ENCODE measurements around the gene NACC2. TPM values are rescaled to one million over a fixed set of nuclear protein-coding genes. Genes with fewer than 3 reads are reported as not detected.

NACC2 gene
- total and polyA plus RNA-seq, 9 of the 15 experiments (the other 6 are each of a cell fraction or from before 2014, with no cell fraction given), result 0.70 to 25.1 (median 5.6) TPM

DNA sequence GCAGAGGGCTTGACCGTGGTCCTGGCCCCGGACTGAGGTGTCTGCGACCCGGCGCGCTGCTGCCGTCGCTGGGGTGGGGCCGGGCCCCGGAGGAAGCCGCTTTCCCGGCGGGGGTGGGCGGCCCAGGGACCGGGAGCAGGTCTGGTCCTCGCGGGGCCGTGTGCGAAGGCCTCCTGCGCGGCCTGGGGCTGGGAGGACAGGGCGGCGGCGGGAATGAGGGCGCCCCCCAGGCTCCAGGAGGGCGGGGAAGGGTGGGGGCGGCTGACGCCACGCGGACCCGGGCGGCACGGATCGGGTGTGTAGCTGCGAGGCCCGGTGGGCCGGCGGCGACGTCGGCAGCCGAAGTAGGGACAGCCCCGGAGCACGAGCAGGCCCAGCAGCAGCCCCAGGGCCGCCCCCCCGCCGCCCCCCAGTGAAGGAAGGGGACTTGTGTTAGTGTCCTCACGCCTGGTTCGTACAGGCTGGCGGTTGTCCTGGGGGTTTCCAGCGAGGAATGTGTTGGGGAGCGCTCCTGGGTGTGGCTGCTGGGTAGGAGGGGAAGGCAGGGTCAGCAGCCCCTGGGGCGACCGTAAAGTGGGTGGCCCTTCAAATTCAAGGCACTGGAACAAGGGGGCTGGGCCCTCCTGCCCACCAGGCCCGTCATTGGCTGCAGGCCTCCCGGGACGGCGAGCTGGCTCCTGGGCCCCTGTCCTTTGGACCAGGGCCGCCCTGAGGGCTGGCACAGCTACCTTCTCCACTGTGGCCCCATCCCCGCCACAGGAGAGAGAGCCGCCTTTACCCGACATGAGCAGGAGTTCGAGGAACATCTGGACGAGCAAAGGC lies 24.2 kb upstream of the NACC2 start:
- Histone ChIP-seq H3K4me3 (peak overlapping the region; percentile 82), H3K27me3 (ENCODE audit: control insufficient read depth in 2 of 2, insufficient read depth in 2 of 2, low read length in 2 of 2) (0 out of 5 replicates have a peak, but pooled peaks cover 0 to under 1% of the 10 kb centered on the region in 2 experiments), H3K4me1 (replicated peaks in 1 of 2; ENCODE audit: control insufficient read depth in 2 of 2, insufficient read depth in 2 of 2, low read length in 2 of 2) (peaks cover 18 to 76% of the 10 kb centered on the region in 2 experiments), H3K9ac (ENCODE audit: insufficient read depth in 1 of 2, low read depth in 2 of 2, low read length in 2 of 2) (peak overlapping the region; percentile 79 to 94), H3K27ac (ENCODE audit: extremely low read depth, low read depth, low read length) (peak overlapping the region; percentile 95), H3K4me2 (ENCODE audit: insufficient read depth, low read length) (peak overlapping the region; percentile 83), H3K79me2 (ENCODE audit: control insufficient read depth, insufficient read depth, low read length) (peaks cover 31% of the 10 kb centered on the region), H4K20me1 (replicated peaks; ENCODE audit: control insufficient read depth, insufficient read depth, low read length) (peaks cover 6% of the 10 kb centered on the region; the same call in 1 of the 2 replicates), H3K9me3 (replicated peaks; ENCODE audit: control insufficient read depth, insufficient read depth, low read depth, low read length) (no peaks in the 10 kb centered on the region), H3K9me1 (ENCODE audit: control insufficient read depth, insufficient read depth, low read length) (no peaks in the 10 kb centered on the region), H3K36me3 (ENCODE audit: control insufficient read depth, insufficient read depth, low read length) (peaks cover 20% of the 10 kb centered on the region; the same call in 1 of the 3 replicates), H2AFZ (ENCODE audit: low read depth, low read length) (peak overlapping the region; percentile 75)
- in situ Hi-C loops (cut with MboI), result no loop called here
- ChIA-PET CTCF (ENCODE audit: low intra/inter-chr PET ratio) (no interaction called here), POLR2A (interaction anchor here (0.6 to 1.0 kb wide), 2 partner anchors 25 to 131 kb away, joined by 3 read pairs; no protein-coding TSS in a partner anchor)
- peak; percentile 26 for ATAC-seq
- intact Hi-C loops (cut with micrococcal nuclease), result loop anchor here (2.0 kb wide), 1 partner anchor 30 kb away; no protein-coding TSS in a partner anchor
- BruUV-seq (replicated peaks), result TSS peak; percentile 91
- no peak for FAIRE-seq
- 2% methylated on average over 28 of the region's 64 CpGs for WGBS (ENCODE audit: insufficient coverage, low coverage, missing lambda C conversion rate)
- DNase-seq (ENCODE audit: extremely low read depth in 1 of 4, low spot score in 3 of 4), result peak; percentile 50 to 75 (median 66)
- peak; percentile 84 for TF ChIP-seq SUPT5H (IDR thresholded peaks at IDR 0.05)
- TF ChIP-seq, protein P1, sequence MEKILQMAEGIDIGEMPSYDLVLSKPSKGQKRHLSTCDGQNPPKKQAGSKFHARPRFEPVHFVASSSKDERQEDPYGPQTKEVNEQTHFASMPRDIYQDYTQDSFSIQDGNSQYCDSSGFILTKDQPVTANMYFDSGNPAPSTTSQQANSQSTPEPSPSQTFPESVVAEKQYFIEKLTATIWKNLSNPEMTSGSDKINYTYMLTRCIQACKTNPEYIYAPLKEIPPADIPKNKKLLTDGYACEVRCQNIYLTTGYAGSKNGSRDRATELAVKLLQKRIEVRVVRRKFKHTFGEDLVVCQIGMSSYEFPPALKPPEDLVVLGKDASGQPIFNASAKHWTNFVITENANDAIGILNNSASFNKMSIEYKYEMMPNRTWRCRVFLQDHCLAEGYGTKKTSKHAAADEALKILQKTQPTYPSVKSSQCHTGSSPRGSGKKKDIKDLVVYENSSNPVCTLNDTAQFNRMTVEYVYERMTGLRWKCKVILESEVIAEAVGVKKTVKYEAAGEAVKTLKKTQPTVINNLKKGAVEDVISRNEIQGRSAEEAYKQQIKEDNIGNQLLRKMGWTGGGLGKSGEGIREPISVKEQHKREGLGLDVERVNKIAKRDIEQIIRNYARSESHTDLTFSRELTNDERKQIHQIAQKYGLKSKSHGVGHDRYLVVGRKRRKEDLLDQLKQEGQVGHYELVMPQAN (IDR thresholded peaks at IDR 0.05; ENCODE audit: borderline replicate concordance), result no peak
- 0 out of 2 replicates have a peak, but pooled peaks have one; percentile 53 for TF ChIP-seq TGIF2 (CRISPR knock-in tag; IDR thresholded peaks at IDR 0.05)
- TF ChIP-seq, protein P2, sequence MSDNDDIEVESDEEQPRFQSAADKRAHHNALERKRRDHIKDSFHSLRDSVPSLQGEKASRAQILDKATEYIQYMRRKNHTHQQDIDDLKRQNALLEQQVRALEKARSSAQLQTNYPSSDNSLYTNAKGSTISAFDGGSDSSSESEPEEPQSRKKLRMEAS (CRISPR knock-in tag; IDR thresholded peaks at IDR 0.05), result peak; percentile 59; the same call in 1 of the 2 replicates
- TF ChIP-seq, protein P3, sequence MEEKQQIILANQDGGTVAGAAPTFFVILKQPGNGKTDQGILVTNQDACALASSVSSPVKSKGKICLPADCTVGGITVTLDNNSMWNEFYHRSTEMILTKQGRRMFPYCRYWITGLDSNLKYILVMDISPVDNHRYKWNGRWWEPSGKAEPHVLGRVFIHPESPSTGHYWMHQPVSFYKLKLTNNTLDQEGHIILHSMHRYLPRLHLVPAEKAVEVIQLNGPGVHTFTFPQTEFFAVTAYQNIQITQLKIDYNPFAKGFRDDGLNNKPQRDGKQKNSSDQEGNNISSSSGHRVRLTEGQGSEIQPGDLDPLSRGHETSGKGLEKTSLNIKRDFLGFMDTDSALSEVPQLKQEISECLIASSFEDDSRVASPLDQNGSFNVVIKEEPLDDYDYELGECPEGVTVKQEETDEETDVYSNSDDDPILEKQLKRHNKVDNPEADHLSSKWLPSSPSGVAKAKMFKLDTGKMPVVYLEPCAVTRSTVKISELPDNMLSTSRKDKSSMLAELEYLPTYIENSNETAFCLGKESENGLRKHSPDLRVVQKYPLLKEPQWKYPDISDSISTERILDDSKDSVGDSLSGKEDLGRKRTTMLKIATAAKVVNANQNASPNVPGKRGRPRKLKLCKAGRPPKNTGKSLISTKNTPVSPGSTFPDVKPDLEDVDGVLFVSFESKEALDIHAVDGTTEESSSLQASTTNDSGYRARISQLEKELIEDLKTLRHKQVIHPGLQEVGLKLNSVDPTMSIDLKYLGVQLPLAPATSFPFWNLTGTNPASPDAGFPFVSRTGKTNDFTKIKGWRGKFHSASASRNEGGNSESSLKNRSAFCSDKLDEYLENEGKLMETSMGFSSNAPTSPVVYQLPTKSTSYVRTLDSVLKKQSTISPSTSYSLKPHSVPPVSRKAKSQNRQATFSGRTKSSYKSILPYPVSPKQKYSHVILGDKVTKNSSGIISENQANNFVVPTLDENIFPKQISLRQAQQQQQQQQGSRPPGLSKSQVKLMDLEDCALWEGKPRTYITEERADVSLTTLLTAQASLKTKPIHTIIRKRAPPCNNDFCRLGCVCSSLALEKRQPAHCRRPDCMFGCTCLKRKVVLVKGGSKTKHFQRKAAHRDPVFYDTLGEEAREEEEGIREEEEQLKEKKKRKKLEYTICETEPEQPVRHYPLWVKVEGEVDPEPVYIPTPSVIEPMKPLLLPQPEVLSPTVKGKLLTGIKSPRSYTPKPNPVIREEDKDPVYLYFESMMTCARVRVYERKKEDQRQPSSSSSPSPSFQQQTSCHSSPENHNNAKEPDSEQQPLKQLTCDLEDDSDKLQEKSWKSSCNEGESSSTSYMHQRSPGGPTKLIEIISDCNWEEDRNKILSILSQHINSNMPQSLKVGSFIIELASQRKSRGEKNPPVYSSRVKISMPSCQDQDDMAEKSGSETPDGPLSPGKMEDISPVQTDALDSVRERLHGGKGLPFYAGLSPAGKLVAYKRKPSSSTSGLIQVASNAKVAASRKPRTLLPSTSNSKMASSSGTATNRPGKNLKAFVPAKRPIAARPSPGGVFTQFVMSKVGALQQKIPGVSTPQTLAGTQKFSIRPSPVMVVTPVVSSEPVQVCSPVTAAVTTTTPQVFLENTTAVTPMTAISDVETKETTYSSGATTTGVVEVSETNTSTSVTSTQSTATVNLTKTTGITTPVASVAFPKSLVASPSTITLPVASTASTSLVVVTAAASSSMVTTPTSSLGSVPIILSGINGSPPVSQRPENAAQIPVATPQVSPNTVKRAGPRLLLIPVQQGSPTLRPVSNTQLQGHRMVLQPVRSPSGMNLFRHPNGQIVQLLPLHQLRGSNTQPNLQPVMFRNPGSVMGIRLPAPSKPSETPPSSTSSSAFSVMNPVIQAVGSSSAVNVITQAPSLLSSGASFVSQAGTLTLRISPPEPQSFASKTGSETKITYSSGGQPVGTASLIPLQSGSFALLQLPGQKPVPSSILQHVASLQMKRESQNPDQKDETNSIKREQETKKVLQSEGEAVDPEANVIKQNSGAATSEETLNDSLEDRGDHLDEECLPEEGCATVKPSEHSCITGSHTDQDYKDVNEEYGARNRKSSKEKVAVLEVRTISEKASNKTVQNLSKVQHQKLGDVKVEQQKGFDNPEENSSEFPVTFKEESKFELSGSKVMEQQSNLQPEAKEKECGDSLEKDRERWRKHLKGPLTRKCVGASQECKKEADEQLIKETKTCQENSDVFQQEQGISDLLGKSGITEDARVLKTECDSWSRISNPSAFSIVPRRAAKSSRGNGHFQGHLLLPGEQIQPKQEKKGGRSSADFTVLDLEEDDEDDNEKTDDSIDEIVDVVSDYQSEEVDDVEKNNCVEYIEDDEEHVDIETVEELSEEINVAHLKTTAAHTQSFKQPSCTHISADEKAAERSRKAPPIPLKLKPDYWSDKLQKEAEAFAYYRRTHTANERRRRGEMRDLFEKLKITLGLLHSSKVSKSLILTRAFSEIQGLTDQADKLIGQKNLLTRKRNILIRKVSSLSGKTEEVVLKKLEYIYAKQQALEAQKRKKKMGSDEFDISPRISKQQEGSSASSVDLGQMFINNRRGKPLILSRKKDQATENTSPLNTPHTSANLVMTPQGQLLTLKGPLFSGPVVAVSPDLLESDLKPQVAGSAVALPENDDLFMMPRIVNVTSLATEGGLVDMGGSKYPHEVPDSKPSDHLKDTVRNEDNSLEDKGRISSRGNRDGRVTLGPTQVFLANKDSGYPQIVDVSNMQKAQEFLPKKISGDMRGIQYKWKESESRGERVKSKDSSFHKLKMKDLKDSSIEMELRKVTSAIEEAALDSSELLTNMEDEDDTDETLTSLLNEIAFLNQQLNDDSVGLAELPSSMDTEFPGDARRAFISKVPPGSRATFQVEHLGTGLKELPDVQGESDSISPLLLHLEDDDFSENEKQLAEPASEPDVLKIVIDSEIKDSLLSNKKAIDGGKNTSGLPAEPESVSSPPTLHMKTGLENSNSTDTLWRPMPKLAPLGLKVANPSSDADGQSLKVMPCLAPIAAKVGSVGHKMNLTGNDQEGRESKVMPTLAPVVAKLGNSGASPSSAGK (IDR thresholded peaks at IDR 0.05), result peak; percentile 40; the same call in 1 of the 2 replicates

Measured in K562 (cell line).